ENCODE measurements around the gene CTNND2.
A peak's percentile ranks its signal among the peaks of the same experiment; 100 is the strongest.

Gene CTNND2

DNA sequence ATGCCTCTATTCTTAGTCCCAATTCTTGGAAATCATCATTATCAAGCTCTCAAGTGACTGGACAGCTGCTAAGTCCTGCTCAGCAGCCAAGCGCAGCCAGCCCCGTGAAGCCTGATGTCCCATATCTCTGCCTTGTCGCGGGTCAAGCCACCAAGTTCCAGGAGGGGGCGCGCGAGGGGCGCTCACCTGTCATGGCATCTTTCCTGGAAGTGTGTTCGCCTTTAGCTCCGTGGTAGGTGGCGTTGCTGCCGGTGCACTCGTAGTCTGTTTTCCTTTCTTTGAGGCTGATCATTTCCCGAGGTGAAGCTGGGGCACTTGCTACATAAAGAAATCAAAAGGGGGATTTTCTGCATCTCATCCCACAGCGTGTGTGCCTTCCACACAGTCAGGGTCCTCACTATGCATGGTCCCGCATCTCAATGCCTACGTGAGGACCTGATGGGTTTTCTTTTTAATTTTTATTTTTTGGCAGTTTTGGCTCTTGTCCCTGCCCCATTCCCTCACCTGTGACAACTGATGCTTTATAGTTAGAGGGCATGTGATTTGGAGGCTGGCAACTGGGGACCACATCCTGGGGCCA is 916.2 kb downstream of the CTNND2 start:
- H3K27ac ChIP-seq, result no peak overlapping the region
- TF ChIP-seq, protein P1, sequence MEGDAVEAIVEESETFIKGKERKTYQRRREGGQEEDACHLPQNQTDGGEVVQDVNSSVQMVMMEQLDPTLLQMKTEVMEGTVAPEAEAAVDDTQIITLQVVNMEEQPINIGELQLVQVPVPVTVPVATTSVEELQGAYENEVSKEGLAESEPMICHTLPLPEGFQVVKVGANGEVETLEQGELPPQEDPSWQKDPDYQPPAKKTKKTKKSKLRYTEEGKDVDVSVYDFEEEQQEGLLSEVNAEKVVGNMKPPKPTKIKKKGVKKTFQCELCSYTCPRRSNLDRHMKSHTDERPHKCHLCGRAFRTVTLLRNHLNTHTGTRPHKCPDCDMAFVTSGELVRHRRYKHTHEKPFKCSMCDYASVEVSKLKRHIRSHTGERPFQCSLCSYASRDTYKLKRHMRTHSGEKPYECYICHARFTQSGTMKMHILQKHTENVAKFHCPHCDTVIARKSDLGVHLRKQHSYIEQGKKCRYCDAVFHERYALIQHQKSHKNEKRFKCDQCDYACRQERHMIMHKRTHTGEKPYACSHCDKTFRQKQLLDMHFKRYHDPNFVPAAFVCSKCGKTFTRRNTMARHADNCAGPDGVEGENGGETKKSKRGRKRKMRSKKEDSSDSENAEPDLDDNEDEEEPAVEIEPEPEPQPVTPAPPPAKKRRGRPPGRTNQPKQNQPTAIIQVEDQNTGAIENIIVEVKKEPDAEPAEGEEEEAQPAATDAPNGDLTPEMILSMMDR (conservative IDR thresholded peaks at IDR 0.05), result peak; percentile 97
- TF ChIP-seq ZFX (IDR thresholded peaks at IDR 0.05), result no peak

DNA sequence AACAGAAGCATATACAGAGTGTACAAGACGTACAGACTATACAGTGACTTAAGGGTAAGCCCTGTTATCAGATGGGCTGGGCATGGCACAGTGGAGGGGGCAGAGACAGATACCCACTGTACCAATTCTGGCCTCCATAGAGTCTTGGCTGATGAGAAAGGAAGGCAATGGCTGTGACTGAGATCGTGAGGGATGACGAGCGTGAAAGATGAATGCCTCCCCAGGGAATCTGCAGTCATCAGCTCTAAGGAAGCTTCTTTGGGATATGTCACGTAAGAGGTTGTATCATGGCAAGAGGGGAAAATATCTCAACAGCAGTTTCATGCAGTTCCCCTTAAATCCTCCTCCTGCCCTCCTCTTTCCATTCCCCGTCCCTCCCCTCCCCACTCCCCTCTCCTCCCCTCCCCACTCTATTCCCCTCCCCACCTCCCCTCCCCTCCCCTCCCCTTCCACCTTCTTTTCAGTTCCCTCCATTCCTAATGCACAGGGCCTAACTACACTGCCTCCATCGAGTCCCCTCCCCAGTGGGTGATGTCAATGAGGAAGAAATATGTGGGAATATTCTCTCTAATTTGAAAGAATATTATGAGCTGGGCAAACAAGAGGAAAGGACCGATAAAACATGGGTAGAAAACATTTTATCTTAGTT is 916.8 kb downstream of the CTNND2 start:
- TF ChIP-seq ZFX (IDR thresholded peaks at IDR 0.05), result no peak
- TF ChIP-seq, protein P1 (conservative IDR thresholded peaks at IDR 0.05), result no peak
- no peak overlapping the region for H3K27ac ChIP-seq

DNA sequence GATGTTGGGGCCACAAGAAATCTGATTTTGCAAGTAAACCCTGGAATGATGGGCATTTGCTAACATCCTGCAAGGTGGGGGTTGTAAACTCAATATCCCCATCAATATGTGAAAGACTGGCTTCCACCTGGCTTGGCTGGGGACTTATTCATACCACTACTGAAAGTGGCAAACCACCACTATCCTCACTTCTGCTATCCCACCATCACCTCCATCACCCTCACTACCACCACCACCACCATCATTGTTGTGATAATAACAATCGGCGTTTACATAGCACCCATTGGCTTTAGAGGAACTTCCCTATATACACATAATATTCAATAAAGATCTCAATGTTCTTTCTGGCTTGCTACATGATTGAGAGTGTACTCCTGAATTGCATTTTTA is 918.5 kb downstream of the CTNND2 start:
- H3K27ac ChIP-seq, result no peak overlapping the region
- TF ChIP-seq, protein P1 (conservative IDR thresholded peaks at IDR 0.05), result no peak

GRCh38 chr5:10985091-10985720 is 919.0 kb downstream of the CTNND2 start:
- H3K27ac ChIP-seq, result no peak overlapping the region
- TF ChIP-seq, protein P1 (conservative IDR thresholded peaks at IDR 0.05), result no peak
- no peak for TF ChIP-seq ZFX (IDR thresholded peaks at IDR 0.05)

GRCh38 chr5:10984021-10984715 is 920.1 kb downstream of the CTNND2 start:
- H3K27ac ChIP-seq, result no peak overlapping the region
- TF ChIP-seq, protein P1 (conservative IDR thresholded peaks at IDR 0.05), result no peak
- no peak for TF ChIP-seq ZFX (IDR thresholded peaks at IDR 0.05)

DNA sequence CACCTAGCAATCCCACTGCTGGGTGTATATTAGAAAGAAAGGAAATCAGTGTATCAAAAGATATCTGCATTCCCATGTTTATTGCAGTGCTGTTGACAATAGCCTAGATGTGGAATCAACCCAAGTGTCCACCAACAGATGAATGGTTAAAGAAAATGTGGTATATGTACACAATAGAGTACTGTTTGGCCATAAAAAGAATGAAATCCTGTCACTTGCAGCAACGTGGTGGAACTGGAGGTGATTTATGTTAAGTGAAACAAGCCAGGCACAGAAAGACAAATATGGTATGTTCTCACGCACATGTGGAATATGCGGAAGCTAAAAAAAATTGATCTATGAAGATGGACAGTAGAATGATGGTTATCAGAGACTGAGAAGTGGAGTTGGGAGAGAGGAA is 921.6 kb downstream of the CTNND2 start:
- H3K27ac ChIP-seq, result no peak overlapping the region
- no peak for TF ChIP-seq ZFX (IDR thresholded peaks at IDR 0.05)
- TF ChIP-seq, protein P1 (conservative IDR thresholded peaks at IDR 0.05), result no peak

DNA sequence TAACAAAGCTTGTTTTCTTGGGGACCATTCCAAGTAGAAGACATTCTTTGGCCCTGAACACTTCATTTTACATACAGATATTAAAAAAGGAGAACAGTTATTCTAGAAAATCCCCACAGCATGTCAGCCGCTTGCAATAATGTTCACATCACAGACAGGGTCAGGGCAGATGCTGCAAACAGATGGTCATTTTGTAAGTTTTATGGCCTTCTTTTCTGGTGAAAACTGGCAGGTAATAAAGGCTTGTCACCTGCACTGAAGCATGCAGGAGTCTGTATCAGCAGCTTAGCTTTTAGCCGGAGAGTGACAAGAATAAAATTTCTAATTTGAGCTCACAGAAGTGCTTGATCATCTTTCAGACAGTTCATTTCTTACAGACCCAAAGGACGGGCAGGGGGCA is 922.3 kb downstream of the CTNND2 start:
- TF ChIP-seq ZFX (IDR thresholded peaks at IDR 0.05), result no peak
- TF ChIP-seq, protein P1 (conservative IDR thresholded peaks at IDR 0.05), result no peak
- H3K27ac ChIP-seq, result no peak overlapping the region

Data from C4-2B (cell line).